Stimulated activated CD8-positive, alpha-beta memory T cell treated with anti-CD3 and anti-CD28 coated beads, Interleukin-12 subunit alpha, Interleukin-12 subunit beta, amount 100 ng/mL, for 1 hour (primary cell): ENCODE results near the gene SDHAF4.
"Not testable (repeated sequence)": the region's sequence is repeated elsewhere in the genome, so short reads cannot be mapped to it uniquely, and the experiment has no call there.

Source experiments
- DNase-seq: peaks from one replicate; pipeline ENCODE4 v3.0.0-alpha.2; 2020; ENCODE audit warnings: low read depth

Gene SDHAF4

GRCh38 chr6:70592391-70593117, 25.8 kb downstream of the SDHAF4 start:
- no peak for DNase-seq

GRCh38 chr6:70593118-70593486, 26.4 kb downstream of the SDHAF4 start:
- DNase-seq, result no peak

- DNase-seq, result no peak
These were observed 32.5 kb downstream of the SDHAF4 start for GRCh38 chr6:70599187-70599586.

GRCh38 chr6:70601014-70601413, 34.3 kb downstream of the SDHAF4 start:
- DNase-seq, result no peak

- DNase-seq, result no peak
These were observed 37.5 kb downstream of the SDHAF4 start for GRCh38 chr6:70604254-70604653.

GRCh38 chr6:70607371-70607770, 40.6 kb downstream of the SDHAF4 start:
- not testable (repeated sequence) for DNase-seq

GRCh38 chr6:70609181-70609580, 42.5 kb downstream of the SDHAF4 start:
- DNase-seq, result not testable (repeated sequence)

- DNase-seq, result no peak
These were observed 50.1 kb downstream of the SDHAF4 start for GRCh38 chr6:70616728-70617260.

- DNase-seq, result no peak
These were observed 54.0 kb downstream of the SDHAF4 start for GRCh38 chr6:70620746-70621145.

- no peak for DNase-seq
These were observed 55.7 kb downstream of the SDHAF4 start for GRCh38 chr6:70622461-70622860.

GRCh38 chr6:70625436-70625835, 58.7 kb downstream of the SDHAF4 start:
- DNase-seq, result no peak

GRCh38 chr6:70627500-70628254, 60.9 kb downstream of the SDHAF4 start:
- DNase-seq, result no peak

- no peak for DNase-seq
These were observed 63.2 kb downstream of the SDHAF4 start for GRCh38 chr6:70629929-70630328.

- DNase-seq, result no peak
These were observed 67.1 kb downstream of the SDHAF4 start for GRCh38 chr6:70633870-70634269.

- no peak for DNase-seq
These were observed 69.9 kb downstream of the SDHAF4 start for GRCh38 chr6:70636596-70636995.

- no peak for DNase-seq
These were observed 71.7 kb downstream of the SDHAF4 start for GRCh38 chr6:70638468-70638867.
